Fibroblast of gingiva (primary cell): ENCODE data around the gene SUCLG2.

Experiments
- DNase-seq: peaks from one replicate; pipeline ENCODE4 v3.0.0-alpha.2; 2011; ENCODE audit warnings: low read depth

SUCLG2 gene

GRCh38 chr3:67384760-67385397 lies 269.5 kb downstream of the SUCLG2 start:
- peak; percentile 31 for DNase-seq

GRCh38 chr3:67384016-67384415 lies 270.4 kb downstream of the SUCLG2 start:
- DNase-seq, result no peak

- no peak for DNase-seq
Observed at GRCh38 chr3:67383379-67383778, 271.0 kb downstream of the SUCLG2 start.

- DNase-seq, result peak; percentile 19
Observed at GRCh38 chr3:67382536-67382935, 271.9 kb downstream of the SUCLG2 start.

- DNase-seq, result peak; percentile 15
Observed at GRCh38 chr3:67381667-67382272, 272.6 kb downstream of the SUCLG2 start.

GRCh38 chr3:67380118-67380517 lies 274.3 kb downstream of the SUCLG2 start:
- no peak for DNase-seq

- DNase-seq, result no peak
Observed at GRCh38 chr3:67377299-67377698, 277.1 kb downstream of the SUCLG2 start.

- no peak for DNase-seq
Observed at GRCh38 chr3:67376416-67376815, 278.0 kb downstream of the SUCLG2 start.

- no peak for DNase-seq
Observed at GRCh38 chr3:67375976-67376375, 278.4 kb downstream of the SUCLG2 start.

GRCh38 chr3:67362686-67363085 lies 291.7 kb downstream of the SUCLG2 start:
- DNase-seq, result no peak

GRCh38 chr3:67361770-67362169 lies 292.6 kb downstream of the SUCLG2 start:
- no peak for DNase-seq

- no peak for DNase-seq
Observed at GRCh38 chr3:67361323-67361722, 293.1 kb downstream of the SUCLG2 start.

- no peak for DNase-seq
Observed at GRCh38 chr3:67357610-67358458, 296.6 kb downstream of the SUCLG2 start.

GRCh38 chr3:67349551-67350174 lies 304.7 kb downstream of the SUCLG2 start:
- DNase-seq, result no peak

- no peak for DNase-seq
Observed at GRCh38 chr3:67346081-67346480, 308.3 kb downstream of the SUCLG2 start.

- DNase-seq, result no peak
Observed at GRCh38 chr3:67335813-67336212, 318.6 kb downstream of the SUCLG2 start.

GRCh38 chr3:67334588-67334987 lies 319.8 kb downstream of the SUCLG2 start:
- no peak for DNase-seq

GRCh38 chr3:67329358-67329757 lies 325.1 kb downstream of the SUCLG2 start:
- DNase-seq, result no peak

- DNase-seq, result no peak
Observed at GRCh38 chr3:67327582-67327981, 326.8 kb downstream of the SUCLG2 start.

- no peak for DNase-seq
Observed at GRCh38 chr3:67325231-67325630, 329.2 kb downstream of the SUCLG2 start.
